Spleen (tissue), 11 donors: ENCODE measurements around the gene RIMBP2. TPM values are rescaled to one million over a fixed set of nuclear protein-coding genes. Genes with fewer than 3 reads are reported as not detected.
A peak's percentile ranks its signal among the peaks of the same experiment; 100 is the strongest.
"Not testable (repeated sequence)": the region's sequence is repeated elsewhere in the genome, so short reads cannot be mapped to it uniquely, and the experiment has no call there.

Experiments
- DNase-seq: peaks from one replicate; pipeline ENCODE4 v3.0.0-alpha.2; 2020
- H3K27ac ChIP-seq, 8 donors: fragments of 200-600 bp; sonication (generic) in 7 of 8; 1 replicate in 4 of 8; 2 replicates in 4 of 8; pipeline versions ENCODE4 v1.5.0 to v1.8.0; 2016 to 2021; ENCODE audit warnings: inconsistent platforms in 4 of 8, mild to moderate bottlenecking in 4 of 8, moderate library complexity in 1 of 8
- H3K27me3 ChIP-seq, 7 donors: fragments of 200-600 bp; sonication (generic) in 6 of 7; replicated peaks in 1 of 7; 1 replicate in 4 of 7; 2 replicates in 3 of 7; pipeline versions ENCODE4 v1.5.0 to v1.8.0; 2016 to 2021; ENCODE audit warnings: inconsistent platforms in 3 of 7, mild to moderate bottlenecking in 1 of 7
- H3K36me3 ChIP-seq, 6 donors: fragments of 200-600 bp; sonication (generic) in 5 of 6; 1 replicate in 4 of 6; 2 replicates in 2 of 6; pipeline versions ENCODE4 v1.5.0 to v1.8.0; 2016 to 2021; ENCODE audit warnings: inconsistent platforms in 2 of 6
- H3K4me1 ChIP-seq, 6 donors: fragments of 200-600 bp; sonication (generic) in 5 of 6; 1 replicate in 3 of 6; 2 replicates in 3 of 6; pipeline versions ENCODE4 v1.5.0 to v1.8.0; 2016 to 2021; ENCODE audit warnings: inconsistent platforms in 3 of 6
- H3K4me3 ChIP-seq, 8 donors: fragments of 200-600 bp; sonication (generic) in 7 of 8; 1 replicate in 4 of 8; 2 replicates in 4 of 8; pipeline versions ENCODE4 v1.5.0 to v1.8.0; 2016 to 2021; ENCODE audit warnings: inconsistent platforms in 4 of 8, mild to moderate bottlenecking in 4 of 8, moderate library complexity in 2 of 8
- H3K9me3 ChIP-seq, 8 donors: fragments of 200-600 bp; sonication (generic) in 7 of 8; 1 replicate in 4 of 8; 2 replicates in 4 of 8; pipeline versions ENCODE4 v1.5.0 to v1.8.0; 2016 to 2021; ENCODE audit warnings: inconsistent platforms in 4 of 8
- POLR2A ChIP-seq, 3 donors: fragments of 450-650 bp; IDR thresholded peaks; one replicate each; pipeline ENCODE4 v1.5.1; 2017; ENCODE audit warnings: antibody characterized with exemption in 3 of 3, mild to moderate bottlenecking in 1 of 3
- POLR2AphosphoS5 ChIP-seq, 3 donors: sonication (generic); formaldehyde crosslinking; IDR thresholded peaks; one replicate each; pipeline ENCODE4 v1.5.1; 2017; ENCODE audit warnings: antibody characterized with exemption in 3 of 3
- WGBS, 5 donors: extraction: QIAGEN DNeasy Blood & Tissue Kit in 3 of 5; methylation state at CpG; one replicate each; pipeline versions ENCODE4 v1.1.5 to v1.1.7; 2013 to 2018; 5-methylcytosine and 5-hydroxymethylcytosine counted together
- intact Hi-C: fragments of 100-400 bp; cut with DNase I; formaldehyde crosslinking; loops from one replicate; pipeline ENCODE4 v1.15.0; 2023; ENCODE audit warnings: low total_unique reads
- polyA plus RNA-seq, 3 donors: library from polyadenylated mRNA; stranded (reverse); fragments of 200-250 nt; gene quantifications; one replicate each; pipeline ENCODE4 v1.2.1, GENCODE V29; 2013
- total RNA-seq, 7 donors: library from RNA; depleted of rRNA in 3 of 7; stranded (reverse); fragments of >200 nt in 3 of 7; fragmentation: NEBNext Ultra II Directional in 4 of 7; extraction: Animal tissue kit (Norgen Biotek cat#: 25700) in 4 of 7; gene quantifications; one replicate each; pipeline versions ENCODE4 v1.1.0 to v1.2.1, GENCODE V29; 2016 to 2021
- TF ChIP-seq, protein P1 (sequence below), 11 experiments: fragments of 200-600 bp in 7 of 11; fragments of 450-650 bp in 4 of 11; sonication (generic) in 4 of 11; IDR thresholded peaks in 8 of 11; conservative IDR thresholded peaks in 3 of 11; 1 replicate in 7 of 11; 2 replicates in 4 of 11; pipeline versions ENCODE4 v1.4.0 to v1.8.0; 2016 to 2021; ENCODE audit warnings: antibody characterized with exemption in 11 of 11, inconsistent platforms in 4 of 11, mild to moderate bottlenecking in 1 of 11
- donor health status: healthy with polysubstance abuse.
- donor health status: DM: no; HTN: no; CAD: no; lungs with moderate emphysema.
- donor health status: DM: no; HTN: no; CAD: no.
- donor health status: Bipolar disorder and iron deficiency.
- donor health status: healthy.
- donor health status: DM: no; HTN: no; CAD: no.
- donor health status: DM: yes; HTN: yes; CAD: no.

The RIMBP2 gene
- total and polyA plus RNA-seq, 10 donors: 0.05 to 5.2 (median 0.95) TPM

DNA sequence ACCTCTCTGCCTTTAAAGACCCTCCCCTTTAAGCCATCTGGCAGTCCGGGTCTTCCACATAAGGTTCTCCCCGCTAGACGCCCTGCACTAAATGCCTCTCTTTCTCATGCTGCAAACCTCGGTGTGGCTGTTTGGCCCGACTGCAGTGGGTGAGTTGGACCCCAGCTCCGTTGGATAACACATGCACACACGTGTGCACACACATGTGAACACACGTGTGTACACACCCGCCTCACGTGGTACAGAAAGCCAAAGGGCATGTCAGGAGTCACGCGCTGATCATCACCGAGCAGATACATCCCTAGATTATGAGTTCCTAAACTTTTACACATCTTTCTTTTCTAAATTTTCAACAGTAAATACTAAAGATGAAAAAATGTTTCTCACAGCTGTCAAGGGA, 68.3 kb downstream of the RIMBP2 start:
- TF ChIP-seq POLR2A (IDR thresholded peaks at IDR 0.05) (no peak), POLR2AphosphoS5 (IDR thresholded peaks at IDR 0.05) (no peak)
- TF ChIP-seq, protein P1, sequence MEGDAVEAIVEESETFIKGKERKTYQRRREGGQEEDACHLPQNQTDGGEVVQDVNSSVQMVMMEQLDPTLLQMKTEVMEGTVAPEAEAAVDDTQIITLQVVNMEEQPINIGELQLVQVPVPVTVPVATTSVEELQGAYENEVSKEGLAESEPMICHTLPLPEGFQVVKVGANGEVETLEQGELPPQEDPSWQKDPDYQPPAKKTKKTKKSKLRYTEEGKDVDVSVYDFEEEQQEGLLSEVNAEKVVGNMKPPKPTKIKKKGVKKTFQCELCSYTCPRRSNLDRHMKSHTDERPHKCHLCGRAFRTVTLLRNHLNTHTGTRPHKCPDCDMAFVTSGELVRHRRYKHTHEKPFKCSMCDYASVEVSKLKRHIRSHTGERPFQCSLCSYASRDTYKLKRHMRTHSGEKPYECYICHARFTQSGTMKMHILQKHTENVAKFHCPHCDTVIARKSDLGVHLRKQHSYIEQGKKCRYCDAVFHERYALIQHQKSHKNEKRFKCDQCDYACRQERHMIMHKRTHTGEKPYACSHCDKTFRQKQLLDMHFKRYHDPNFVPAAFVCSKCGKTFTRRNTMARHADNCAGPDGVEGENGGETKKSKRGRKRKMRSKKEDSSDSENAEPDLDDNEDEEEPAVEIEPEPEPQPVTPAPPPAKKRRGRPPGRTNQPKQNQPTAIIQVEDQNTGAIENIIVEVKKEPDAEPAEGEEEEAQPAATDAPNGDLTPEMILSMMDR (IDR thresholded peaks at IDR 0.05 in 8 of 11, conservative IDR thresholded peaks at IDR 0.05 in 3 of 11): no peak
- DNase-seq: peak; percentile 38
- H3K27ac ChIP-seq: no peak overlapping the region
- H3K4me3 ChIP-seq: no peak overlapping the region
- WGBS, 5 donors: 83 to 88% (median 86%) methylated on average over 13 of the region's 13 CpGs
- H3K9me3 ChIP-seq: no peaks in the 10 kb centered on the region
- no peaks in the 10 kb centered on the region for H3K4me1 ChIP-seq
- H3K36me3 ChIP-seq: no peaks in the 10 kb centered on the region
- intact Hi-C loops: no loop called here
- H3K27me3 ChIP-seq: no peaks in the 10 kb centered on the region

- Histone ChIP-seq H3K9me3 (no peaks in the 10 kb centered on the region), H3K36me3 (no peaks in the 10 kb centered on the region), H3K27ac (no peak overlapping the region), H3K4me1 (no peaks in the 10 kb centered on the region), H3K4me3 (no peak overlapping the region), H3K27me3 (no peaks in the 10 kb centered on the region)
- intact Hi-C loops: no loop called here
- WGBS, 5 donors: 81 to 91% (median 86%) methylated on average over 16 of the region's 16 CpGs
- TF ChIP-seq, protein P1 (IDR thresholded peaks at IDR 0.05 in 8 of 11, conservative IDR thresholded peaks at IDR 0.05 in 3 of 11): no peak
- no peak for TF ChIP-seq POLR2A (IDR thresholded peaks at IDR 0.05)
- no peak for TF ChIP-seq POLR2AphosphoS5 (IDR thresholded peaks at IDR 0.05)
- DNase-seq: no peak
Observed at GRCh38 chr12:130646716-130647370, 69.3 kb downstream of the RIMBP2 start.

- DNase-seq, intact Hi-C loops: not testable (repeated sequence)
Observed at GRCh38 chr12:130646191-130646590, 69.9 kb downstream of the RIMBP2 start.

GRCh38 chr12:130645751-130646150, 70.3 kb downstream of the RIMBP2 start:
- no peaks in the 10 kb centered on the region for H3K4me1 ChIP-seq
- intact Hi-C loops: no loop called here
- H3K27ac ChIP-seq: no peak overlapping the region
- H3K36me3 ChIP-seq: no peaks in the 10 kb centered on the region
- H3K4me3 ChIP-seq: no peak overlapping the region
- 38 to 80% (median 52%) methylated on average over 2 of the region's 2 CpGs for whole genome bisulfite sequencing, 5 donors
- TF ChIP-seq POLR2A (IDR thresholded peaks at IDR 0.05) (no peak), POLR2AphosphoS5 (IDR thresholded peaks at IDR 0.05) (no peak)
- TF ChIP-seq, protein P1 (IDR thresholded peaks at IDR 0.05 in 8 of 11, conservative IDR thresholded peaks at IDR 0.05 in 3 of 11): no peak
- H3K27me3 ChIP-seq: no peaks in the 10 kb centered on the region
- no peaks in the 10 kb centered on the region for H3K9me3 ChIP-seq
- DNase-seq: no peak

More at GRCh38 chr12:130646191-130646590, 69.9 kb downstream of the RIMBP2 start:
- WGBS, 5 donors: 54 to 82% (median 68%) methylated on average over 4 of the region's 4 CpGs
- not testable (repeated sequence) for H3K27me3 ChIP-seq, H3K36me3 ChIP-seq, H3K27ac ChIP-seq, H3K4me3 ChIP-seq, H3K4me1 ChIP-seq, H3K9me3 ChIP-seq
